Body of pancreas (tissue), 4 donors: ENCODE data around the gene IL36A. TPM values are rescaled to one million over a fixed set of nuclear protein-coding genes. Genes with fewer than 3 reads are reported as not detected.

Source experiments
- ATAC-seq: fragments of 150-250 bp; one replicate; pipeline ENCODE4 v1.9.1; 2016
- DNase-seq, 4 donors: peaks; one replicate each; pipeline ENCODE4 v3.0.0-alpha.2; 2019
- H3K27ac ChIP-seq, 4 donors: fragments of 200-600 bp; sonication (generic); 1 replicate in 3 of 4; 2 replicates in 1 of 4; pipeline versions ENCODE4 v1.5.1 to v1.6.1; 2016 to 2019; ENCODE audit warnings: mild to moderate bottlenecking in 1 of 4, mixed read lengths in 1 of 4, moderate library complexity in 1 of 4
- H3K27me3 ChIP-seq, 2 donors: fragments of 200-600 bp; sonication (generic); one replicate each; pipeline ENCODE4 v1.6.0; 2016; ENCODE audit warnings: mild to moderate bottlenecking in 1 of 2
- H3K36me3 ChIP-seq, 2 donors: fragments of 200-600 bp; sonication (generic); replicated peaks in 1 of 2; 2 replicates each; pipeline ENCODE4 v1.5.1; 2016; ENCODE audit warnings: low read depth in 2 of 2; ENCODE audit not compliant: insufficient read depth in 1 of 2
- H3K4me1 ChIP-seq: fragments of 200-600 bp; sonication (generic); one replicate; pipeline ENCODE4 v1.6.0; 2016
- H3K4me3 ChIP-seq, 2 donors: fragments of 200-600 bp; sonication (generic); 1 replicate in 1 of 2; 2 replicates in 1 of 2; pipeline ENCODE4 v1.5.1; 2016 to 2019
- H3K9me3 ChIP-seq, 3 donors: fragments of 200-600 bp; sonication (generic); 1 replicate in 2 of 3; 2 replicates in 1 of 3; pipeline ENCODE4 v1.5.1; 2016
- CTCF ChIP-seq, 7 experiments: fragments of 450-650 bp in 4 of 7; fragments of 200-600 bp in 3 of 7; sonication (generic) in 3 of 7; IDR thresholded peaks; one replicate each; pipeline ENCODE4 v1.5.1; 2016 to 2019; ENCODE audit warnings: antibody characterized with exemption in 7 of 7
- POLR2A ChIP-seq, 3 donors: fragments of 450-650 bp; IDR thresholded peaks; one replicate each; pipeline ENCODE4 v1.6.1; 2016; ENCODE audit warnings: antibody characterized with exemption in 3 of 3, mild to moderate bottlenecking in 2 of 3
- WGBS, 2 donors: methylation state at CpG; one replicate each; pipeline ENCODE4 v1.1.5; 2017; 5-methylcytosine and 5-hydroxymethylcytosine counted together
- intact Hi-C: fragments of 100-400 bp; cut with DNase I; formaldehyde crosslinking; loops from one replicate; pipeline ENCODE4 v1.15.1; 2023
- total RNA-seq, 2 donors: library from RNA; depleted of rRNA; stranded (reverse); fragments of >200 nt; gene quantifications; one replicate each; pipeline ENCODE4 v1.1.0, GENCODE V29; 2016

IL36A gene
- total RNA-seq, 2 donors from 2014 or later, result not detected

DNA sequence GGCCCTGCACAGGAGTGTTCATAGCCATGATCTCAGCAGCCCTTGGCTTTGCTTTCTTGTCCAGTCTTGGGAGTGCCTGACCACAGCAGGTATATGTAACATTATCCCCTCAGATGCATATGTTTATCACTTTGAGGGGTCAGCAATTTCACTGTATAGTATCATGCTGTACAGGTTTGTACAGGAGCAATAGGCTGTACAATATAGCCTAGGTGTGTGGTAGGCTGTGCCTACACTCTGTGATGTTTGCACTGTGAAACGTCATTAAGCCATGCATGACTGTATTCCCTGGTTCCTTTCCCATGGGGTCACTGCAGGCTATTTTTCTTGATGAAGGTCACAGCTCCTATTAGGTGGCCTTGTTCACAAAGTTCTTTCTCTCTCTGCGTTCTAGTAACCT lies 32.1 kb upstream of the IL36A start:
- H3K4me3 ChIP-seq, result no peak overlapping the region
- no peak overlapping the region for H3K27ac ChIP-seq
- H3K36me3 ChIP-seq, result no peaks in the 10 kb centered on the region
- no peaks in the 10 kb centered on the region for H3K4me1 ChIP-seq
- ATAC-seq (no peak), DNase-seq (no peak)
- TF ChIP-seq POLR2A (IDR thresholded peaks at IDR 0.05), result no peak
- TF ChIP-seq CTCF (IDR thresholded peaks at IDR 0.05), result no peak
- WGBS, 2 donors, result 8 to 13% methylated on average over 2 of the region's 2 CpGs
- intact Hi-C loops, result no loop called here
- H3K27me3 ChIP-seq, result peaks cover 0 to 4% of the 10 kb centered on the region in 2 donors
- no peaks in the 10 kb centered on the region for H3K9me3 ChIP-seq

DNA sequence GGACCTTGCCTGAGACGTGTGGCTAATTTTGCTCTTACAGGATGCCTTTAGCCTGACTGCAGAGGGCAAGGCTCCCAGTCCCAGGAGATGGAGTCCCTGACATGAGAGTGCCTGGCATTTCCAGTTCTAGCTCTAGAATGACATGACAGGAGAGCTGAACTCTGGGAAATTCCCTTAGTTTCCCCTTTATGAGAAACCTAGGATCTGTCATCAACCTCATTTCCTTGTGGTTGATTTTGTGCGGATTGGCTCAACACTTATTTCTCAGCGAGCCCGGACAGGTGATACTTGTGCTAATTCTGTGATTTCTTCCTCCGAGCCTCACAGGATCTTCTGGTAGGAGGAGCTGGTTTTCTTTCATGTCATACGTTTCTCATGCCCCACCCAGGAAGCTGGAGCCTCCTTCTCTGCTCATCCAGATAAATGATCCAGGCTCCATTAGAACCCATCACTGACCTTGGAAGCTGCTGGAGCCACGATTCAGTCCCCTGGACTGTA lies 27.7 kb upstream of the IL36A start, which contains the start of gene IL36G:
Gene IL36G (plus strand): TSS at position 448 of the 498 bp plus-strand sequence. CDS start 633 bp downstream, outside the sequence.
- Histone ChIP-seq H3K9me3 (no peaks in the 10 kb centered on the region), H3K4me1 (no peaks in the 10 kb centered on the region), H3K27ac (no peak within 1 kb of the TSS), H3K27me3 (peaks cover 0 to 4% of the 10 kb centered on the region in 2 donors), H3K4me3 (no peak within 1 kb of the TSS), H3K36me3 (no peaks in the 10 kb centered on the region)
- 62 to 68% methylated on average over 7 of the region's 7 CpGs for WGBS, 2 donors
- DNase-seq (no peak), ATAC-seq (no peak)
- intact Hi-C loops, result no loop called here
- TF ChIP-seq CTCF (IDR thresholded peaks at IDR 0.05), result no peak
- no peak for TF ChIP-seq POLR2A (IDR thresholded peaks at IDR 0.05)

DNA sequence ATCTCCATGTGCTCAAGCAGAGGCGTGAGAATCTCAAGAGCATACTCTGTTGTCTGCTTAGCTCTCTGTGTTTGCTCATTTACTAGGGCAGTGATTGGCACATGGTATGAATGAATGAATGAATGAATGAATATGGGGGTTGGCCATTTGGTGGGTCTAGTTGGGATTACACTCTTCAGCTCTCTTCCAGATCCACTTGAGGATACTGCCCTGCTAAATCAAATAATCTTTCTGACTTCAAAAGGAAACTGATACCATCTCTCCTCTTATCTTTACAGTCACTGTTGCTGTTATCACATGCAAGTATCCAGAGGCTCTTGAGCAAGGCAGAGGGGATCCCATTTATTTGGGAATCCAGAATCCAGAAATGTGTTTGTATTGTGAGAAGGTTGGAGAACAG lies 25.5 kb upstream of the IL36A start:
- H3K9me3 ChIP-seq, result no peaks in the 10 kb centered on the region
- H3K4me3 ChIP-seq, result no peak overlapping the region
- intact Hi-C loops, result no loop called here
- H3K4me1 ChIP-seq, result no peaks in the 10 kb centered on the region
- H3K27ac ChIP-seq, result no peak overlapping the region
- 90 to 100% methylated on average over 1 of the region's 1 CpG for WGBS, 2 donors
- TF ChIP-seq CTCF (IDR thresholded peaks at IDR 0.05), result no peak
- no peak for TF ChIP-seq POLR2A (IDR thresholded peaks at IDR 0.05)
- no peak for DNase-seq
- no peak for ATAC-seq
- peaks cover 0 to 4% of the 10 kb centered on the region in 2 donors for H3K27me3 ChIP-seq
- H3K36me3 ChIP-seq, result no peaks in the 10 kb centered on the region

- Histone ChIP-seq H3K27me3 (peaks cover 0 to 4% of the 10 kb centered on the region in 2 donors), H3K36me3 (no peaks in the 10 kb centered on the region), H3K27ac (no peak overlapping the region), H3K9me3 (no peaks in the 10 kb centered on the region), H3K4me3 (no peak overlapping the region), H3K4me1 (no peaks in the 10 kb centered on the region)
- intact Hi-C loops, result no loop called here
- DNase-seq, result no peak
- no peak for TF ChIP-seq POLR2A (IDR thresholded peaks at IDR 0.05)
- no peak for TF ChIP-seq CTCF (IDR thresholded peaks at IDR 0.05)
- WGBS, 2 donors, result 30 to 37% methylated on average over 1 of the region's 1 CpG
- ATAC-seq, result no peak
Measured at GRCh38 chr2:112980537-112980936, 24.7 kb upstream of the IL36A start.

- Histone ChIP-seq H3K36me3 (no peaks in the 10 kb centered on the region), H3K4me3 (no peak overlapping the region), H3K27ac (no peak overlapping the region), H3K4me1 (no peaks in the 10 kb centered on the region), H3K27me3 (no peaks in the 10 kb centered on the region), H3K9me3 (no peaks in the 10 kb centered on the region)
- DNase-seq (no peak), ATAC-seq (no peak)
- intact Hi-C loops, result no loop called here
- WGBS, 2 donors, result 87 to 97% methylated on average over 5 of the region's 5 CpGs
- no peak for TF ChIP-seq CTCF (IDR thresholded peaks at IDR 0.05)
- TF ChIP-seq POLR2A (IDR thresholded peaks at IDR 0.05), result no peak
Measured at GRCh38 chr2:112985090-112985489, 20.2 kb upstream of the IL36A start.
